HG02973 (cell line): ENCODE measurements around the gene CTSF.
"Not testable (repeated sequence)": the region's sequence is repeated elsewhere in the genome, so short reads cannot be mapped to it uniquely, and the experiment has no call there.

ENCODE experiments used
- ATAC-seq: cut with Tn5 transposase; IDR thresholded peaks from one replicate; pipeline ENCODE4 v1.9.1; 2021; ENCODE audit warnings: moderate library complexity; ENCODE audit not compliant: unreplicated experiment

CTSF gene

GRCh38 chr11:66568124-66568916 is at the start of gene CTSF:
Gene CTSF, minus strand, starts transcription at chr11:66568606. Its CDS starts 120 bp downstream, at chr11:66568486.
- ATAC-seq = no peak

GRCh38 chr11:66617155-66617834 is 48.9 kb upstream of the CTSF start:
- ATAC-seq = no peak

DNA sequence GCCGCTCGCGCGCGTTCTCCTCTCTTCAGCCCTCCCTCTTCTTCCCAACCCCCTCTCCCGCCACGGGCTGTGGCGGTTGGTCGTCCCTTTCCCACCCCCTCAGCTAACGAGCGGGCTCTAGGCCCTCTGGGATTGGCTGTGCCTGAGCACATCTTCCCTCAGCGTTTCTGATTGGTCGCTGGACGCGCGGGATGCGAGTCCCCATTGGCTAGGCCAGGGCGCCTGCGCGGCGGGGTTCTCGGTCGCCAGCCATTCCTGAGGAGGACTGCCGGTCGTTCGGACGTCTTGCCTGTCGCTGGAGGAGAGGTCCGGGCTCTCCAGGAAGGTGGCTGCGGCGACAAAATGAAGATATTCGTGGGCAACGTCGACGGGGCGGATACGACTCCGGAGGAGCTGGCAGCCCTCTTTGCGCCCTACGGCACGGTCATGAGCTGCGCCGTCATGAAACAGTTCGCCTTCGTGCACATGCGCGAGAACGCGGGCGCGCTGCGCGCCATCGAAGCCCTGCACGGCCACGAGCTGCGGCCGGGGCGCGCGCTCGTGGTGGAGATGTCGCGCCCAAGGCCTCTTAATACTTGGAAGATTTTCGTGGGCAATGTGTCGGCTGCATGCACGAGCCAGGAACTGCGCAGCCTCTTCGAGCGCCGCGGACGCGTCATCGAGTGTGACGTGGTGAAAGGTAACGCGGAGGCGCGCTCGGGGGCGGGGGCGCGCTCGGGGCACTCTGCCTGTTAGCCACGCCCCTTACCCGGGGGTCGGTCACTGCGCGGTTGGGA is 48.2 kb upstream of the CTSF start, which contains the start of gene RBM14:
TSS of gene RBM14 (plus strand) at position 252 of the 776 bp plus-strand sequence. CDS start at position 343, 91 bp downstream.
- ATAC-seq = peak; percentile 85

DNA sequence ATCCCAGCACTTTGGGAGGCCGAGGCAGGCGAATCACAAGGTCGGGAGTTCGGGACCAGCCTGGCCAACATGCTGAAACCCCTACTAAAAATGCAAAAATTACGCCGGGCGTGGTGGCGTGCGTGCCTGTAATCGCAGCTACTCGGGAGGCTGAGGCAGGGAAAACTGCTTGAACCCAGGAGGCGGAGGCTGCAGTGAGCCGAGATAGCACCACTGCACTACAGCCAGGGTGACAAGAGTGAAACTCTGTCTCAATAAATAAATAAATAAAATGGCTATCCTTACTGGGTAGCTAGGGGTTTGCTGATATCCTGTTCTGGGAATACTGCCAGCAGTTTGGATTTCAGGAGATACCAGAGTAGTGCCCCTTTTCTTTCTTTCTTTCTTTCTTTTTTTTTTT is 45.7 kb upstream of the CTSF start:
- no peak for ATAC-seq

- ATAC-seq = no peak
Measured at GRCh38 chr11:66612458-66612857, 44.1 kb upstream of the CTSF start.

DNA sequence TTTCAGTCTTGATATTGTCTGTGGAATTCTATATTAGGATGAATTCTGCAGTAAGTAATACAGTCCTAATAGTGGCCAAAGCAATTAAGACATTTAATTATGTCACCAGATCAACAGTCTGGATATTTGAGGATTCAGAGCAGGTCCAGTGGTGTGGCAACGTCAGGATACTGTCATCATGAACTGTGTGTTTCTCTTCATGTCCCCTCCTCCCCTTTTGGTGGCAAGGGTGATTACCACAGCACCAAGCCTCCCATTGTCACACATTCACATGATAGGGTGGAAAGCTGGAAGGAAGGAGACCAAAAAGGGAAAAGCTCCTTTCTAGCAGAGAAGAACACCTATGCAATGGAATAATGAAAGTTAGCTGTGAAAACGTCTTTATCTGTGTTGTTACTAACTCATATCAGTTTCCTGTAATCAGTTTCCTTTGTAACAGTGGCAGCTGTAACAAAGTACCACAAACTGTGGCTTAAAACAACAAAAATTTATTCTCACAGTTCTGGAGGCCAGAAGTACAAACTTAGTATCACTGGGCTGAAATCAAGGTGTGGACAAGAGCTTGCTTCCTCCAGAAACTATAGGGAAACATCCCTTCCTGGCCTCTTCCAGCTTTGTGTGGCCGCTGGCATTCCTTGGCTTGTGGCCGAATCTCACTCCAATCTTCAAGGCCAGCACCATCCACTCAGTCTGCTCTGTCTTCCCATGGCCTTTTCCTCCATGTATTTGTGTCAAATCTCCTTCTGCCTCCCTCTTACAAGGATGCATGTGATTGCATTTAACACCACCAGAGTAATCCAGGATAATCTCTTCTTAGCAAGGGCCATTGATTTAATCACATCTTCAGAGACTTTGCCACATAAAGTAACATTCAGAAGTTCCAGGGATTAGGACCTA is 41.6 kb upstream of the CTSF start:
- ATAC-seq = no peak

DNA sequence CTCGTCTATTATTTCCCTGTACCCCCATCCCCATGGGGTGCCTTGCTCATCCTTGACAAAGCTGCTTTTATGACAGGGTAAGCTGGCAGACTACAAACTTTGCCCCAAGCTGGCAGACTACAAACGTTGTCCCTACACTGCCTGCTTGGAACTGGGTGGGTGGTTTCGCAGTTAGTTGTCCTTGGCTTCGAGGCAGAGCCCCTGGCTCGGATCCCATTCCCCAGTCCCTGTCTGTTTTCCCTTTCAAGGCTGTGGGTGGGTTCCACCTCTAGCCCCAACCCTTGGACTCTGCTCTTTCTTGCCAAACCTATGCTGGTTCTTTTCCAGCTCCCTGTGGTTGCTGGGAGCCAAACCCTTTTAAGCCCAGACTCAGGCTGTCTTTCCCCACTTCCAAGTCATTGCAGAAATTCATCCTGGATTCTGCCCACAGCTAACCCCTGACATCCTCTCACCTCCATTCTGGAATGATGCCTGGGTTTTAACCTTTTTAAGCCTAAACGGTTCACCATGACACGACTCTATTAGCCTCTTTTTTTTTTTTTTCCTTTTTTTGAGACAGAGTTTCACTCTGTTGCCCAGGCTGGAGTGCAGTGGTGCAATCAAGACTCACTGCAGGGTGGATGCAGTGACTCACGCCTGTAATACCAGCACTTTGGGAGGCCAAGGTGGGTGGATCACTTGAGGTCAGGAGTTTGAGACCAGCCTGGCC is 38.9 kb upstream of the CTSF start:
- ATAC-seq = no peak

- ATAC-seq = not testable (repeated sequence)
Measured at GRCh38 chr11:66606608-66607007, 38.2 kb upstream of the CTSF start.

GRCh38 chr11:66604155-66604554 is 35.7 kb upstream of the CTSF start:
- ATAC-seq = no peak

DNA sequence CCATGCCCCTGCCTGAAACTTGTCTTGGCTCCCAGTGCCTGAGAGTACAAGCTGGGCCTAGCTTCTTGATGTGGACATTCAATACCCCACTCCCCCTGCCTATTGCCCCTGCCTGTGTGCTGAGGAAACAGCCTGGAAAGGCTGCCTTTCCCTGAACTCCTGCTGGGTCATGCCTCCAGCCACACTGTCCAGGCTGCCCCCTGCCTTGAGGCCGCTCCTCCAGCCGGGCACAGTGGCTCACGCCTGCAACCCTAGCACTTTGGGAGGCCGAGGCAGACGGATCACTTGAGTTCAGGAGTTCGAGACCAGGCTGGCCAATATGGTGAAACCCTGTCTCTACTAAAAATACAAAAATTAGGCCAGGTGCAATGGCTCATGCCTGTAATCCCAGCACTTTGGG is 34.7 kb upstream of the CTSF start:
- no peak for ATAC-seq

DNA sequence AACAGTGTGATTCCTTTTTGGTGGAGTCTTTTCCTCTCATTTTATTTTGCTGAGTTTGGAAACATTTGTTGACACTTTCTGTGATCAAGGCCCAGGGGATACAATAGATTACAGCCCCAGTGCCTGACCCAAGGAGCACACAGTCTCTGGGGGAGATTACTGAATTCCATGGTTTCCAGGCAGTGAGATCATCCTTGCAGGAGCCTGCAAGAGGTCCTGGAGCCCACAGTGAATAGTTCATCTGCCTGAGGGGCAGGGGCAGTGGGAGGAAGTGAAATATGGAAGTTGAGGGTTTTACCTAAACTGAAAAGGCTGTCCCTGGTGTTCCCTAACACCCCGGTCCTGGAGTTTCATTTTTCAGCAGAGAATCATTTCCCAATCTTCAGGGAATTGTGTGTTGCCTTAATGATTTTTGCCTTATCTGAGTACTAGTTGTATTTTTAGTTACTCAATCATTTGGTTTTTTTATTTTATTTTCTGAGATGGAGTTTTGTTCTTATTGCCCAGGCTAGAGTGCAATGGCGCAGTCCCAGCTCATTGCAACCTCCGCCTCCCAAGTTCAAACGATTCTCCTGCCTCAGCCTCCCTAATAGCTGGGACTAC is 32.3 kb upstream of the CTSF start:
- ATAC-seq = no peak

DNA sequence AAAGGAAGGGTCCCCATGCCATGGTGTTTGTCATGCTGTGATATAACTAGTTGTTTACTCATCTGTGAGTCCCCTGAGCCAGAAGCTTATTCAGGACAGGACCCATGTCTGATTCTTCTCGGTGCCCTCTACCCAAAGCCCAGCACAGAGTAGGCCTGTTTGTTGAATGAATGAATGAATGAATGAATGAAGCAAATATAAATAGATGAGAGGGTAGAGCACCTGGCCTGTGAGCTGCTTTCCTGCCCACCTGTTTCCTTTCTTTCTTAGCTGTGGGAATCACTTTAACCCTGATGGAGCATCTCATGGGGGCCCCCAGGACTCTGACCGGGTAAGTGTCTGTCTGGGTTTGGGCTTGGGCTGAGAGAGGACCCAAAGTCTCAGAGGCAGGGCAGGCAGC is 31.8 kb upstream of the CTSF start:
- no peak for ATAC-seq

GRCh38 chr11:66598993-66599392 is 30.6 kb upstream of the CTSF start:
- ATAC-seq = no peak

DNA sequence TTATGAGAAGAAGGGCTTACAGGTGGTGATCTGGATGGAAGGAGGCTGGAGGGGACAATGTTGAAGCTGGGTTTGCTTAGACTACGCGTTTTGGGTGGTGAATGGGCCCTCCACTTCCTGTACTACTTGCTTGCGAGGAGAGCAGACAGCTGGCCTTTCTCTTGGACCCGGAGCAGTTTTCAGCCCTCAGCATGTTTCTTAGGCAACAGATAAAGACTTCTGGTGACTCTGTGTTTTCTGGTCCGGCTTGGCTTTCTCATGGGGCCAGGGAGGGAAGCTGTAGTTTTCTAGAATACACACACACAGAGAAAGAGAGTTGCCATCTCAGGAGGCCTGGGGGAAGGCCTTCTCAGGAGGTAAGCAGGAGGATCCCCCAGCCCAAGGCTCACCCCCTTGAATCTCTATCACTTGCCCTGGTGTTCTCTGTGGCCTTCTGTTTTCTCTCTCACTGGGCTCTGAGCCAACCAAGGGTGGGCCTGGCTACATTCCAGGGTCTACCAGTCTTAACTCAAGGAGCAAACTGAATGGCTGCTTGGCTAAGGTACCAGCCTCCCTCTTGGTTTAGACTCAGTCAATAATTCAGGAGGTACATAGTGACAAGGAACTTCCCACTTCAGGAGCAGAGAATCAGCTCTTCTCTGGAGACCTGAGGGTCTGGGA is 27.0 kb upstream of the CTSF start:
- no peak for ATAC-seq

DNA sequence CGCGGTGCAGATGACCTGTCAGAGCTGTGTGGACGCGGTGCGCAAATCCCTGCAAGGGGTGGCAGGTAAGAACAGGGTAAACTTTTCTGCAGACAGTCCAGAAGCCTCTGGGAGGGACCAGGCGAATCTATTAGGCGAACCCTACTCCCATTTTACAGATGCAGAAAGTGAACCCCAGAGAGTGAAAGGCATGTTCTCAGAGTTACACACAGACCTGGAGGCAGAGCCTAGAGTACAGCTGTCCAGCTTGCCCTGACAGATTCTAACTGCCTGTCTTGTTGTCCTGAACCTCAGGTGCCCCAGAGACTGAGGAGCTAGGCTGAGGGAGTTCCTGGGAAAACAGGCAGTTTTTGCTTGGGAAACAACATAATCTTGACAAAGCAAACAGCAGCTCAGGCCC is 25.2 kb upstream of the CTSF start:
- no peak for ATAC-seq

DNA sequence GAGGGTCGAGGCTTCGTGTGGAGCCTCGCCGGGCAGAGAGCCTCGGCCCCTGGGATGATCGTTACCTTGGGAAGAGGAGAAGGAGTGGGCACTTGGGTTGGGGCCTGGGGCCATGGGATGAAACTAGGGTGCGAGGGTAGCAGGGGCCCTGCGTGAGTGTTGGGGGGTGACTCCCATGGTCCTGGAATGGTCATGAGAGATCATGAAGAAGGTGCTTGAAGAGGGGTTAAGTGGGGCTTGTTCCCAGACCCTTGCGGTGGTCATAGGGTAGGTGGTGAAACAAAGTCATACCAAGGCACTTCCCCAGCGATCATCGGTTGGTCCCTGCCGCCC is 24.9 kb upstream of the CTSF start:
- ATAC-seq = peak; percentile 23

DNA sequence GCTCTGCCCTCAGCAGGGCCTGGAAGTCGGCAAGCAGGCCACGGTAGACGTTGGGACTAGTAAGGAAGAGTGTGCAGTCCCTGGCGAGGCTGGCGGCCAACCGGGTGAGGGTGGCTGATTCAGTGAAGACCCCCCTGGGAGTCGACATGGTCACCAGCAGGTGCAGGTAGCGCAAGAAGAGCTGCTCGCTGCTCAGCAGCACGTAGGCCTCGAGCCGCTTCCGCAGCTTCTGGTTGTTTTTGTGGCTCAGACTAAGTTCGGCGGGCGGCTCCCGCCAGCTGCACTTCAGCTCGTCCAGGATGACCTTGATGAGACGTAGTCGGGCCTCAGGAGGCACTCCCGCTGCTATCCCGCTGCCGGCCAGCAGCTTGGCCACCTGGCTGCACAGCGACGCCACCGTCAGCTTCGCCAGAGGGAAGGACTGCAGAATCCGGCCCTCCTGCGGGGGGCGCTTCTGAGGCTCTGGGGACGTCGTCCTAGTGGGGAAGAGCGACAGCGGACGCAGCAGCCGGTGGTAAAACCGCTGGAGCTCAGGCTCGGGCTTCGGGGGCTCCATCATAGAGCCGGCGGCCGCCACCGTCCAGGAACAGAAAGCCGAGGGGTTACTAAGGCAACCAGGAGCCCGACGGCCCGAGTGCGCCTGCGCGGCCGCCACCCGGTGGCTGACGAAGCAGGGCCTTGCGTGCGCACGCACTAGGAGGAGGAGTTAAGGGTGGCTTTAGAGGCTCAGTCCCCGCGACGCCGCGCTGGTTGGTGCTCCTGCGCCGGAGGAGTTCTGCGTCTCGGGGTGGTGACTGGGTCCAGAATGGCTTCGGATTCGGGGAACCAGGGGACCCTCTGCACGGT is 24.3 kb upstream of the CTSF start, which contains the start of the genes CCDC87 and CCS:
TSS of gene CCDC87 (minus strand) at position 607 of the 846 bp plus-strand sequence. CDS start at position 559, 48 bp downstream.
TSS of gene CCS (plus strand) at position 729 of the 846 bp plus-strand sequence. CDS start at position 806, 77 bp downstream.
- peak; percentile 86 for ATAC-seq

- no peak for ATAC-seq
Measured at GRCh38 chr11:66591175-66591574, 22.8 kb upstream of the CTSF start.
